HEK293 (cell line): ENCODE results near the gene FRMD4A.

Source experiments
- CTCF ChIA-PET: fragments of 350-600 bp; formaldehyde crosslinking; extraction: SDS; loops from one replicate; lab custom pipeline; 2021; ENCODE audit warnings: antibody characterized with exemption; lab: Yijun Ruan, JAX
- POLR2A ChIA-PET: fragments of 300-600 bp; formaldehyde crosslinking; extraction: SDS; loops from one replicate; lab custom pipeline; 2020; ENCODE audit warnings: antibody characterized with exemption, inconsistent platforms; lab: Yijun Ruan, JAX
- H3K27ac ChIP-seq: fragments of 200-500 bp; sonication (Bioruptor generic); 2 replicates; pipeline ENCODE4 v1.5.1; 2014; ENCODE audit warnings: low read depth, low read length, control low read depth, inconsistent platforms; ENCODE audit errors: extremely low read depth
- H3K36me3 ChIP-seq, 2 experiments: fragments of 200-500 bp in 1 of 2; sonication (Bioruptor generic) in 1 of 2; 1 replicate in 1 of 2; 2 replicates in 1 of 2; pipeline ENCODE4 v1.5.1; 2014 to 2017; ENCODE audit warnings: inconsistent platforms in 2 of 2, low read length in 2 of 2; ENCODE audit not compliant: control insufficient read depth in 2 of 2, insufficient read depth in 1 of 2
- H3K4me1 ChIP-seq: fragments of 200-500 bp; sonication (Bioruptor generic); 2 replicates; pipeline ENCODE4 v1.5.1; 2014; ENCODE audit warnings: mild to moderate bottlenecking, low read length, inconsistent platforms; ENCODE audit not compliant: control insufficient read depth, insufficient read depth
- H3K4me3 ChIP-seq: 2 replicates; pipeline ENCODE4 v1.5.1; 2011; ENCODE audit warnings: low read depth, mild to moderate bottlenecking, control low read depth, low read length, moderate library complexity
- H3K9me3 ChIP-seq: fragments of 200-500 bp; sonication (Bioruptor generic); 2 replicates; pipeline ENCODE4 v1.5.1; 2014; ENCODE audit warnings: low read depth, low read length, inconsistent platforms; ENCODE audit not compliant: control insufficient read depth, insufficient read depth
- MEIS1 ChIP-seq: sonication (generic); formaldehyde crosslinking; IDR thresholded peaks from 2 replicates; pipeline ENCODE4 v1.8.1; 2022; ENCODE audit warnings: missing genetic modification reagents, mild to moderate bottlenecking, borderline replicate concordance
- OVOL3 ChIP-seq: fragments of 450-650 bp; formaldehyde crosslinking; IDR thresholded peaks from 2 replicates; pipeline ENCODE4 v1.5.1; 2016; ENCODE audit warnings: missing biosample characterization, missing genetic modification characterization
- RBAK ChIP-seq: fragments of 450-650 bp; formaldehyde crosslinking; IDR thresholded peaks from 2 replicates; pipeline ENCODE4 v1.5.1; 2016; ENCODE audit warnings: missing biosample characterization, missing genetic modification characterization
- SCRT2 ChIP-seq: fragments of 450-650 bp; formaldehyde crosslinking; IDR thresholded peaks from 2 replicates; pipeline ENCODE4 v1.5.1; 2016; ENCODE audit warnings: missing biosample characterization, missing genetic modification characterization
- WT1 ChIP-seq: fragments of 450-650 bp; formaldehyde crosslinking; IDR thresholded peaks from 2 replicates; pipeline ENCODE4 v1.5.1; 2016; ENCODE audit warnings: missing biosample characterization, missing genetic modification characterization
- ZBTB48 ChIP-seq: fragments of 450-650 bp; formaldehyde crosslinking; IDR thresholded peaks from 2 replicates; pipeline ENCODE4 v1.5.1; 2016; ENCODE audit warnings: missing biosample characterization, missing genetic modification characterization
- ZBTB7A ChIP-seq: fragments of 450-650 bp; formaldehyde crosslinking; IDR thresholded peaks from 2 replicates; pipeline ENCODE4 v1.5.1; 2016; ENCODE audit warnings: low read depth, missing biosample characterization, missing genetic modification characterization
- ZNF138 ChIP-seq: fragments of 450-650 bp; formaldehyde crosslinking; IDR thresholded peaks from 2 replicates; pipeline ENCODE4 v1.5.1; 2016; ENCODE audit warnings: missing biosample characterization, missing genetic modification characterization, borderline replicate concordance
- ZNF155 ChIP-seq: fragments of 450-650 bp; formaldehyde crosslinking; IDR thresholded peaks from 2 replicates; pipeline ENCODE4 v1.5.1; 2016; ENCODE audit warnings: missing biosample characterization, missing genetic modification characterization
- ZNF223 ChIP-seq: fragments of 450-650 bp; formaldehyde crosslinking; IDR thresholded peaks from 2 replicates; pipeline ENCODE4 v1.5.1; 2016; ENCODE audit warnings: missing biosample characterization, missing genetic modification characterization
- ZNF341 ChIP-seq: fragments of 450-650 bp; formaldehyde crosslinking; IDR thresholded peaks from 2 replicates; pipeline ENCODE4; 2016; ENCODE audit warnings: low read depth, missing biosample characterization, missing genetic modification characterization
- ZNF350 ChIP-seq: fragments of 450-650 bp; formaldehyde crosslinking; IDR thresholded peaks from 2 replicates; pipeline ENCODE4 v1.5.0; 2017; ENCODE audit warnings: missing biosample characterization, mild to moderate bottlenecking, missing genetic modification characterization
- ZNF561 ChIP-seq: fragments of 450-650 bp; IDR thresholded peaks from 2 replicates; pipeline ENCODE4 v1.5.1; 2018; ENCODE audit warnings: missing biosample characterization, missing genetic modification characterization, borderline replicate concordance
- ZNF585B ChIP-seq: fragments of 450-650 bp; formaldehyde crosslinking; IDR thresholded peaks from 2 replicates; pipeline ENCODE4 v1.5.1; 2016; ENCODE audit warnings: missing biosample characterization, missing genetic modification characterization
- ZNF596 ChIP-seq: fragments of 450-650 bp; IDR thresholded peaks from 2 replicates; pipeline ENCODE4 v1.5.0; 2018; ENCODE audit warnings: missing biosample characterization, mild to moderate bottlenecking, missing genetic modification characterization, moderate library complexity
- ZNF623 ChIP-seq: fragments of 450-650 bp; formaldehyde crosslinking; IDR thresholded peaks from 2 replicates; pipeline ENCODE4 v1.5.1; 2016; ENCODE audit warnings: missing biosample characterization, missing genetic modification characterization
- ZNF626 ChIP-seq: fragments of 450-650 bp; sonication (Bioruptor Pico); formaldehyde crosslinking; IDR thresholded peaks from 2 replicates; pipeline ENCODE4 v1.5.1; 2018; ENCODE audit warnings: missing biosample characterization, missing genetic modification characterization, inconsistent platforms
- ZNF629 ChIP-seq: fragments of 450-650 bp; formaldehyde crosslinking; IDR thresholded peaks from 2 replicates; pipeline ENCODE4 v1.5.1; 2017; ENCODE audit warnings: missing biosample characterization, missing genetic modification characterization
- ZNF658 ChIP-seq: fragments of 450-650 bp; formaldehyde crosslinking; IDR thresholded peaks from 2 replicates; pipeline ENCODE4; 2016; ENCODE audit warnings: missing biosample characterization, missing genetic modification characterization
- ZNF747 ChIP-seq: fragments of 450-650 bp; formaldehyde crosslinking; IDR thresholded peaks from 2 replicates; pipeline ENCODE4 v1.5.1; 2016; ENCODE audit warnings: missing biosample characterization, missing genetic modification characterization
- ZNF776 ChIP-seq: fragments of 450-650 bp; formaldehyde crosslinking; IDR thresholded peaks from 2 replicates; pipeline ENCODE4 v1.5.0; 2017; ENCODE audit warnings: missing biosample characterization, missing genetic modification characterization, borderline replicate concordance
- TF ChIP-seq, protein P1 (sequence below): fragments of 450-650 bp; formaldehyde crosslinking; IDR thresholded peaks from 2 replicates; pipeline ENCODE4 v1.5.1; 2017; ENCODE audit warnings: missing biosample characterization, missing genetic modification characterization
- TF ChIP-seq, protein P2 (sequence below): IDR thresholded peaks from 2 replicates; pipeline ENCODE4 v1.6.1; 2011; ENCODE audit warnings: mild to moderate bottlenecking, low read depth, low read length, borderline replicate concordance
- TF ChIP-seq, protein P3 (sequence below): fragments of 450-650 bp; formaldehyde crosslinking; IDR thresholded peaks from 2 replicates; pipeline ENCODE4 v1.5.1; 2017; ENCODE audit warnings: missing biosample characterization, missing genetic modification characterization
- TF ChIP-seq, protein P4 (sequence below): fragments of 450-650 bp; formaldehyde crosslinking; IDR thresholded peaks from 2 replicates; pipeline ENCODE4 v1.5.1; 2016; ENCODE audit warnings: missing biosample characterization, missing genetic modification characterization

Gene FRMD4A

DNA sequence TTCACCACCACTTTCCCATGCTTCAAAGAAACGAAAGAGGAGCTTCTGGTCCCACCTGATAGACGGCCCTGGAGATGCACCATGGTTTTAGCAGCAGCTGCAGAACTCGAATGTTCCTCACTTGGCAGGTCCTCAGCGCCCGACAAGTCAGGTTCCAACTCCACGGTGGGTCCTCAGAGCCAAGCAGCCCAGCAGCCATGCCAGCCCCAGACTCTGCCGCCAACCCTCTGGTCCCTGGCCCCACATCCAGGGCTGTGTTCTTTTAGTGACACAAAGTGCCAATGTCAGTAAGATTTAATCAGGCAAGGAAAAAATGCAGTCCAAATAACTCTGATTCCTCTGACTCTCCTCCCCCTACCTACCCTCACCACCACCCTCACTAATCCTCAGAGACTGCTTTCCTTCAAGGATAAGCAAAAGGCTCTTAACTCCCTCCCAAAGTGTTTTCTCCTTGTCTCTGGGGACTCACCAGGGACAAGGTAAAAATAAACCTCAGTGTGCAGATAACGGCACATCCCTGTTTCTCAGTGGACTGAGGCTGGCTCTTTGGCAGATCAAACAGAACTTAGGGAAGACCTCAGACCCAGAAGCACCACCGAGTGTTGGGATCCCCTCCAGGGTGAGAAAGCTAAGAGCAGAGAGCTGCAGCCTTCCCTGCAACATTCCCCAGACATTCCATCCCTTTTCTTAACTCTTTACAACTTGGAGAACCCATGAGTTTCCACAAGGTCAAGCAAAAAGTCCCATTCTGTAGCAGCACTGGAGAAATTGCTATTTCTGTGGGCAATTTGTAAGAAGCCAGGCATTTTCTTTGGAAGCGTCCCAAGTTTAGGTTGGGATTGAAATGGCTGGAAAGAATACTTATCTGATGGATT, 358.9 kb downstream of the FRMD4A start:
- POLR2A ChIA-PET, result no interaction called here

DNA sequence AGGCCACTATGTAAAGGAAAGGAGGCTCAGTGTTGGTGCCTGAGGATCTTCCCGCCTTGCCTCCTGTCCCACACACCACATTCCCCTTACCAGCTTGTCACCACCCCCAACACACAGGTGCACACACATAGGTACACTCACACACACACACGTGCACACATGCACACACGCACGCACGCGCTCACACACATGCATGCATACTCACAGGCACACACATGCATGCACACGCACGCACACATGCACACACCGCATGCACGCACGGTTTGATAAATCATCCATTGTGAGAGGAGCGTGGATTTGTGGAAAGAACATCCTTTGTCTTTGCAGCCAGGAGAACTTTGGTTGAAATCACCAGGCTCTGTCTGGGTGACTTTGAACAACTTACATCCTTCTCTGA, 359.8 kb downstream of the FRMD4A start:
- no peak overlapping the region for H3K27ac ChIP-seq
- no peak for TF ChIP-seq ZNF585B
- no peak for TF ChIP-seq ZNF350 (tag by site-specific recombination)
- no peak for TF ChIP-seq MEIS1
- no peak for TF ChIP-seq ZBTB7A (tag by site-specific recombination)
- no peak for TF ChIP-seq ZBTB48
- TF ChIP-seq ZNF596 (tag by site-specific recombination), result no peak
- no peak for TF ChIP-seq ZNF629 (tag by site-specific recombination)
- TF ChIP-seq WT1 (tag by site-specific recombination), result no peak
- no peak for TF ChIP-seq RBAK (tag by site-specific recombination)
- no peak for TF ChIP-seq SCRT2
- no peak for TF ChIP-seq ZNF623
- TF ChIP-seq ZNF223 (tag by site-specific recombination), result no peak
- no peak for TF ChIP-seq ZNF747
- TF ChIP-seq ZNF626 (tag by site-specific recombination), result no peak
- no peak for TF ChIP-seq ZNF776 (tag by site-specific recombination)
- no peak for TF ChIP-seq ZNF138
- no peak for TF ChIP-seq ZNF155 (tag by site-specific recombination)
- POLR2A ChIA-PET, result no interaction called here
- H3K36me3 ChIP-seq, result no peaks in the 10 kb centered on the region
- H3K9me3 ChIP-seq, result no peaks in the 10 kb centered on the region
- peaks cover 9% of the 10 kb centered on the region for H3K4me1 ChIP-seq
- CTCF ChIA-PET, result interaction anchor here (0.8 kb wide), 1 partner anchor 123 kb away, joined by 5 read pairs; no protein-coding TSS in a partner anchor
- H3K4me3 ChIP-seq, result no peak overlapping the region

More for the DNA sequence above, 358.9 kb downstream of the FRMD4A start:
- CTCF ChIA-PET, result interaction anchor here (0.8 kb wide), 1 partner anchor 122 kb away, joined by 5 read pairs; no protein-coding TSS in a partner anchor
- Histone ChIP-seq H3K9me3 (no peaks in the 10 kb centered on the region), H3K4me3 (no peak overlapping the region), H3K4me1 (peaks cover 9% of the 10 kb centered on the region), H3K27ac (no peak overlapping the region), H3K36me3 (no peaks in the 10 kb centered on the region)
- TF ChIP-seq ZBTB48 (0 out of 2 replicates have a peak, but pooled peaks have one; percentile 31), ZNF341 (tag by site-specific recombination) (no peak), OVOL3 (tag by site-specific recombination) (no peak), ZNF561 (tag by site-specific recombination) (no peak), ZNF658 (no peak)
- TF ChIP-seq, protein P1, sequence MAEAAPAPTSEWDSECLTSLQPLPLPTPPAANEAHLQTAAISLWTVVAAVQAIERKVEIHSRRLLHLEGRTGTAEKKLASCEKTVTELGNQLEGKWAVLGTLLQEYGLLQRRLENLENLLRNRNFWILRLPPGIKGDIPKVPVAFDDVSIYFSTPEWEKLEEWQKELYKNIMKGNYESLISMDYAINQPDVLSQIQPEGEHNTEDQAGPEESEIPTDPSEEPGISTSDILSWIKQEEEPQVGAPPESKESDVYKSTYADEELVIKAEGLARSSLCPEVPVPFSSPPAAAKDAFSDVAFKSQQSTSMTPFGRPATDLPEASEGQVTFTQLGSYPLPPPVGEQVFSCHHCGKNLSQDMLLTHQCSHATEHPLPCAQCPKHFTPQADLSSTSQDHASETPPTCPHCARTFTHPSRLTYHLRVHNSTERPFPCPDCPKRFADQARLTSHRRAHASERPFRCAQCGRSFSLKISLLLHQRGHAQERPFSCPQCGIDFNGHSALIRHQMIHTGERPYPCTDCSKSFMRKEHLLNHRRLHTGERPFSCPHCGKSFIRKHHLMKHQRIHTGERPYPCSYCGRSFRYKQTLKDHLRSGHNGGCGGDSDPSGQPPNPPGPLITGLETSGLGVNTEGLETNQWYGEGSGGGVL (tag by site-specific recombination), result 0 out of 2 replicates have a peak, but pooled peaks have one; percentile 33
- TF ChIP-seq, protein P2, sequence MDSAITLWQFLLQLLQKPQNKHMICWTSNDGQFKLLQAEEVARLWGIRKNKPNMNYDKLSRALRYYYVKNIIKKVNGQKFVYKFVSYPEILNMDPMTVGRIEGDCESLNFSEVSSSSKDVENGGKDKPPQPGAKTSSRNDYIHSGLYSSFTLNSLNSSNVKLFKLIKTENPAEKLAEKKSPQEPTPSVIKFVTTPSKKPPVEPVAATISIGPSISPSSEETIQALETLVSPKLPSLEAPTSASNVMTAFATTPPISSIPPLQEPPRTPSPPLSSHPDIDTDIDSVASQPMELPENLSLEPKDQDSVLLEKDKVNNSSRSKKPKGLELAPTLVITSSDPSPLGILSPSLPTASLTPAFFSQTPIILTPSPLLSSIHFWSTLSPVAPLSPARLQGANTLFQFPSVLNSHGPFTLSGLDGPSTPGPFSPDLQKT, result no peak
- TF ChIP-seq, protein P3, sequence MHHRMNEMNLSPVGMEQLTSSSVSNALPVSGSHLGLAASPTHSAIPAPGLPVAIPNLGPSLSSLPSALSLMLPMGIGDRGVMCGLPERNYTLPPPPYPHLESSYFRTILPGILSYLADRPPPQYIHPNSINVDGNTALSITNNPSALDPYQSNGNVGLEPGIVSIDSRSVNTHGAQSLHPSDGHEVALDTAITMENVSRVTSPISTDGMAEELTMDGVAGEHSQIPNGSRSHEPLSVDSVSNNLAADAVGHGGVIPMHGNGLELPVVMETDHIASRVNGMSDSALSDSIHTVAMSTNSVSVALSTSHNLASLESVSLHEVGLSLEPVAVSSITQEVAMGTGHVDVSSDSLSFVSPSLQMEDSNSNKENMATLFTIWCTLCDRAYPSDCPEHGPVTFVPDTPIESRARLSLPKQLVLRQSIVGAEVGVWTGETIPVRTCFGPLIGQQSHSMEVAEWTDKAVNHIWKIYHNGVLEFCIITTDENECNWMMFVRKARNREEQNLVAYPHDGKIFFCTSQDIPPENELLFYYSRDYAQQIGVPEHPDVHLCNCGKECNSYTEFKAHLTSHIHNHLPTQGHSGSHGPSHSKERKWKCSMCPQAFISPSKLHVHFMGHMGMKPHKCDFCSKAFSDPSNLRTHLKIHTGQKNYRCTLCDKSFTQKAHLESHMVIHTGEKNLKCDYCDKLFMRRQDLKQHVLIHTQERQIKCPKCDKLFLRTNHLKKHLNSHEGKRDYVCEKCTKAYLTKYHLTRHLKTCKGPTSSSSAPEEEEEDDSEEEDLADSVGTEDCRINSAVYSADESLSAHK (tag by site-specific recombination), result no peak
- TF ChIP-seq, protein P4, sequence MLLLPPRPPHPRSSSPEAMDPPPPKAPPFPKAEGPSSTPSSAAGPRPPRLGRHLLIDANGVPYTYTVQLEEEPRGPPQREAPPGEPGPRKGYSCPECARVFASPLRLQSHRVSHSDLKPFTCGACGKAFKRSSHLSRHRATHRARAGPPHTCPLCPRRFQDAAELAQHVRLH (tag by site-specific recombination), result 0 out of 2 replicates have a peak, but pooled peaks have one; percentile 31
